LNCaP clone FGC (cell line): ENCODE measurements around the gene SLC43A1.

ENCODE experiments used
- DNase-seq: peaks from one replicate; pipeline ENCODE4 v3.0.0-alpha.2; 2011; ENCODE audit warnings: low read depth
- H3K4me3 ChIP-seq: 2 replicates; pipeline ENCODE4 v1.5.1; 2011; ENCODE audit warnings: mild to moderate bottlenecking, low read depth, low read length, control low read depth
- CTCF ChIP-seq: IDR thresholded peaks from 2 replicates; pipeline ENCODE4 v1.5.1; 2012; ENCODE audit warnings: mild to moderate bottlenecking; ENCODE audit not compliant: control insufficient read depth, insufficient read depth; ENCODE audit errors: extremely low read depth

Gene SLC43A1

GRCh38 chr11:57515332-57516060 lies at the start of gene SLC43A1:
TSS of gene SLC43A1 (minus strand) at chr11:57515702. CDS start at chr11:57514111, 1,591 bp downstream.
- H3K4me3 ChIP-seq = peak within 1 kb of the TSS; percentile 87
- TF ChIP-seq CTCF = no peak
- no peak for DNase-seq

- H3K4me3 ChIP-seq = no peak overlapping the region
- DNase-seq = no peak
- no peak for TF ChIP-seq CTCF
These were observed 47.1 kb upstream of the SLC43A1 start for GRCh38 chr11:57562596-57562995.

GRCh38 chr11:57560146-57560545 lies 44.6 kb upstream of the SLC43A1 start:
- H3K4me3 ChIP-seq = no peak overlapping the region
- DNase-seq = peak; percentile 81
- TF ChIP-seq CTCF = no peak

- no peak for TF ChIP-seq CTCF
- no peak overlapping the region for H3K4me3 ChIP-seq
- DNase-seq = no peak
These were observed 40.5 kb upstream of the SLC43A1 start for GRCh38 chr11:57556041-57556440.

GRCh38 chr11:57555393-57555792 lies 39.9 kb upstream of the SLC43A1 start:
- no peak overlapping the region for H3K4me3 ChIP-seq
- TF ChIP-seq CTCF = no peak
- no peak for DNase-seq

- H3K4me3 ChIP-seq = no peak overlapping the region
- no peak for DNase-seq
These were observed 37.0 kb upstream of the SLC43A1 start for GRCh38 chr11:57552479-57552878.

More at GRCh38 chr11:57552479-57552878, 37.0 kb upstream of the SLC43A1 start:
- no peak for TF ChIP-seq CTCF
